HEK293 (cell line): ENCODE data around the gene RNU7-1.

Experiments
- CTCF ChIA-PET: fragments of 350-600 bp; formaldehyde crosslinking; extraction: SDS; loops from one replicate; lab custom pipeline; 2021; ENCODE audit warnings: antibody characterized with exemption; lab: Yijun Ruan, JAX
- POLR2A ChIA-PET: fragments of 300-600 bp; formaldehyde crosslinking; extraction: SDS; loops from one replicate; lab custom pipeline; 2020; ENCODE audit warnings: antibody characterized with exemption, inconsistent platforms; lab: Yijun Ruan, JAX
- H3K27ac ChIP-seq: fragments of 200-500 bp; sonication (Bioruptor generic); 2 replicates; pipeline ENCODE4 v1.5.1; 2014; ENCODE audit warnings: low read depth, low read length, control low read depth, inconsistent platforms; ENCODE audit errors: extremely low read depth
- H3K36me3 ChIP-seq, 2 experiments: fragments of 200-500 bp in 1 of 2; sonication (Bioruptor generic) in 1 of 2; 1 replicate in 1 of 2; 2 replicates in 1 of 2; pipeline ENCODE4 v1.5.1; 2014 to 2017; ENCODE audit warnings: inconsistent platforms in 2 of 2, low read length in 2 of 2; ENCODE audit not compliant: control insufficient read depth in 2 of 2, insufficient read depth in 1 of 2
- H3K4me1 ChIP-seq: fragments of 200-500 bp; sonication (Bioruptor generic); 2 replicates; pipeline ENCODE4 v1.5.1; 2014; ENCODE audit warnings: mild to moderate bottlenecking, low read length, inconsistent platforms; ENCODE audit not compliant: control insufficient read depth, insufficient read depth
- H3K4me3 ChIP-seq: 2 replicates; pipeline ENCODE4 v1.5.1; 2011; ENCODE audit warnings: low read depth, mild to moderate bottlenecking, control low read depth, low read length, moderate library complexity
- H3K9me3 ChIP-seq: fragments of 200-500 bp; sonication (Bioruptor generic); 2 replicates; pipeline ENCODE4 v1.5.1; 2014; ENCODE audit warnings: low read depth, low read length, inconsistent platforms; ENCODE audit not compliant: control insufficient read depth, insufficient read depth
- BCL11A ChIP-seq: fragments of 450-650 bp; formaldehyde crosslinking; IDR thresholded peaks from 2 replicates; pipeline ENCODE4 v1.5.1; 2016; ENCODE audit warnings: low read depth, missing biosample characterization, missing genetic modification characterization
- CTCF ChIP-seq: fragments of 450-650 bp; formaldehyde crosslinking; IDR thresholded peaks from 2 replicates; pipeline ENCODE4 v1.5.1; 2016; ENCODE audit warnings: missing biosample characterization, missing genetic modification characterization
- EGR2 ChIP-seq: fragments of 450-650 bp; formaldehyde crosslinking; IDR thresholded peaks from 2 replicates; pipeline ENCODE4 v1.5.1; 2016; ENCODE audit warnings: low read depth, missing biosample characterization, missing genetic modification characterization
- FEZF1 ChIP-seq: fragments of 450-650 bp; formaldehyde crosslinking; IDR thresholded peaks from 2 replicates; pipeline ENCODE4 v1.5.1; 2016; ENCODE audit warnings: missing biosample characterization, missing genetic modification characterization
- GLI2 ChIP-seq: fragments of 450-650 bp; formaldehyde crosslinking; IDR thresholded peaks from 2 replicates; pipeline ENCODE4; 2017; ENCODE audit warnings: missing biosample characterization, missing genetic modification characterization, low read depth, borderline replicate concordance
- GLIS1 ChIP-seq: fragments of 450-650 bp; formaldehyde crosslinking; IDR thresholded peaks from 2 replicates; pipeline ENCODE4 v1.5.1; 2016; ENCODE audit warnings: missing biosample characterization, missing genetic modification characterization
- GLIS2 ChIP-seq: fragments of 450-650 bp; formaldehyde crosslinking; IDR thresholded peaks from 2 replicates; pipeline ENCODE4 v1.5.1; 2016; ENCODE audit warnings: missing biosample characterization, missing genetic modification characterization
- KLF1 ChIP-seq: fragments of 450-650 bp; formaldehyde crosslinking; IDR thresholded peaks from 2 replicates; pipeline ENCODE4 v1.5.1; 2016; ENCODE audit warnings: missing biosample characterization, missing genetic modification characterization
- KLF9 ChIP-seq: fragments of 450-650 bp; formaldehyde crosslinking; IDR thresholded peaks from 2 replicates; pipeline ENCODE4 v1.5.1; 2016; ENCODE audit warnings: missing biosample characterization, missing genetic modification characterization, low read depth
- MZF1 ChIP-seq: fragments of 450-650 bp; formaldehyde crosslinking; IDR thresholded peaks from 2 replicates; pipeline ENCODE4 v1.5.1; 2017; ENCODE audit warnings: missing biosample characterization, missing genetic modification characterization, borderline replicate concordance
- SP3 ChIP-seq: fragments of 450-650 bp; formaldehyde crosslinking; IDR thresholded peaks from 2 replicates; pipeline ENCODE4 v1.5.1; 2016; ENCODE audit warnings: missing biosample characterization, missing genetic modification characterization
- YY2 ChIP-seq: fragments of 450-650 bp; formaldehyde crosslinking; IDR thresholded peaks from 2 replicates; pipeline ENCODE4 v1.5.1; 2016; ENCODE audit warnings: missing biosample characterization, missing genetic modification characterization
- ZBTB44 ChIP-seq: fragments of 450-650 bp; IDR thresholded peaks from 2 replicates; pipeline ENCODE4 v1.5.1; 2018; ENCODE audit warnings: missing biosample characterization, mild to moderate bottlenecking, missing genetic modification characterization
- ZFHX2 ChIP-seq: fragments of 450-650 bp; formaldehyde crosslinking; conservative IDR thresholded peaks from 2 replicates; pipeline ENCODE4 v1.5.1; 2016; ENCODE audit warnings: missing biosample characterization, missing genetic modification characterization
- ZNF138 ChIP-seq: fragments of 450-650 bp; formaldehyde crosslinking; IDR thresholded peaks from 2 replicates; pipeline ENCODE4 v1.5.1; 2016; ENCODE audit warnings: missing biosample characterization, missing genetic modification characterization, borderline replicate concordance
- ZNF202 ChIP-seq: fragments of 450-650 bp; formaldehyde crosslinking; IDR thresholded peaks from 2 replicates; pipeline ENCODE4 v1.5.1; 2016; ENCODE audit warnings: missing biosample characterization, missing genetic modification characterization, borderline replicate concordance
- ZNF266 ChIP-seq: fragments of 450-650 bp; formaldehyde crosslinking; IDR thresholded peaks from 2 replicates; pipeline ENCODE4 v1.5.1; 2016; ENCODE audit warnings: missing biosample characterization, missing genetic modification characterization, low read depth
- ZNF341 ChIP-seq: fragments of 450-650 bp; formaldehyde crosslinking; IDR thresholded peaks from 2 replicates; pipeline ENCODE4; 2016; ENCODE audit warnings: low read depth, missing biosample characterization, missing genetic modification characterization
- ZNF350 ChIP-seq: fragments of 450-650 bp; formaldehyde crosslinking; IDR thresholded peaks from 2 replicates; pipeline ENCODE4 v1.5.0; 2017; ENCODE audit warnings: missing biosample characterization, mild to moderate bottlenecking, missing genetic modification characterization
- ZNF366 ChIP-seq: fragments of 450-650 bp; formaldehyde crosslinking; conservative IDR thresholded peaks from 2 replicates; pipeline ENCODE4 v1.5.1; 2016; ENCODE audit warnings: missing biosample characterization, missing genetic modification characterization
- ZNF501 ChIP-seq: fragments of 450-650 bp; formaldehyde crosslinking; IDR thresholded peaks from 2 replicates; pipeline ENCODE4 v1.5.1; 2016; ENCODE audit warnings: missing biosample characterization, missing genetic modification characterization
- ZNF510 ChIP-seq: fragments of 450-650 bp; formaldehyde crosslinking; IDR thresholded peaks from 2 replicates; pipeline ENCODE4 v1.5.1; 2018; ENCODE audit warnings: mild to moderate bottlenecking, missing genetic modification characterization, missing biosample characterization; ENCODE audit not compliant: insufficient replicate concordance
- ZNF514 ChIP-seq: fragments of 450-650 bp; formaldehyde crosslinking; IDR thresholded peaks from 2 replicates; pipeline ENCODE4 v1.5.1; 2016; ENCODE audit warnings: missing biosample characterization, missing genetic modification characterization
- ZNF549 ChIP-seq: fragments of 450-650 bp; IDR thresholded peaks from 2 replicates; pipeline ENCODE4 v1.5.1; 2018; ENCODE audit warnings: missing biosample characterization, missing genetic modification characterization, mild to moderate bottlenecking, inconsistent platforms, moderate library complexity
- ZNF707 ChIP-seq: fragments of 450-650 bp; formaldehyde crosslinking; IDR thresholded peaks from 2 replicates; pipeline ENCODE4 v1.5.1; 2016; ENCODE audit warnings: missing biosample characterization, missing genetic modification characterization
- ZNF747 ChIP-seq: fragments of 450-650 bp; formaldehyde crosslinking; IDR thresholded peaks from 2 replicates; pipeline ENCODE4 v1.5.1; 2016; ENCODE audit warnings: missing biosample characterization, missing genetic modification characterization
- ZNF76 ChIP-seq: fragments of 450-650 bp; formaldehyde crosslinking; IDR thresholded peaks from 2 replicates; pipeline ENCODE4; 2016; ENCODE audit warnings: low read depth, missing biosample characterization, missing genetic modification characterization, borderline replicate concordance
- ZNF785 ChIP-seq: fragments of 450-650 bp; formaldehyde crosslinking; IDR thresholded peaks from 2 replicates; pipeline ENCODE4 v1.5.1; 2016; ENCODE audit warnings: missing biosample characterization, missing genetic modification characterization
- TF ChIP-seq, protein P1 (sequence below): fragments of 450-650 bp; formaldehyde crosslinking; IDR thresholded peaks from 2 replicates; pipeline ENCODE4 v1.5.1; 2017; ENCODE audit warnings: missing biosample characterization, missing genetic modification characterization
- TF ChIP-seq, protein P2 (sequence below): fragments of 450-650 bp; formaldehyde crosslinking; IDR thresholded peaks from 2 replicates; pipeline ENCODE4 v1.5.1; 2016; ENCODE audit warnings: missing biosample characterization, missing genetic modification characterization

The RNU7-1 gene

GRCh38 chr12:6914947-6915788 lies 28.4 kb upstream of the RNU7-1 start:
- peaks cover 7% of the 10 kb centered on the region for H3K4me1 ChIP-seq
- TF ChIP-seq ZNF514 (no peak), GLI2 (tag by site-specific recombination) (no peak), ZNF341 (tag by site-specific recombination) (peak; percentile 73), ZNF747 (tag by site-specific recombination) (no peak), ZNF366 (tag by site-specific recombination) (peak; percentile 60; the same call in 1 of the 2 replicates), ZNF510 (no peak), KLF1 (tag by site-specific recombination) (peak; percentile 58), ZNF785 (no peak), ZNF76 (tag by site-specific recombination) (peak; percentile 28; the same call in 1 of the 2 replicates), BCL11A (tag by site-specific recombination) (no peak), CTCF (tag by site-specific recombination) (peak; percentile 5; the same call in 1 of the 2 replicates), MZF1 (peak; percentile 76), ZNF549 (tag by site-specific recombination) (no peak), ZNF266 (tag by site-specific recombination) (0 out of 2 replicates have a peak, but pooled peaks have one; percentile 7), YY2 (no peak), ZNF707 (tag by site-specific recombination) (no peak), ZNF202 (tag by site-specific recombination) (no peak), GLIS1 (tag by site-specific recombination) (peak; percentile 62; the same call in 1 of the 2 replicates), ZBTB44 (no peak), GLIS2 (tag by site-specific recombination) (peak; percentile 67), ZFHX2 (peak; percentile 43), EGR2 (tag by site-specific recombination) (peak; percentile 52), SP3 (peak; percentile 76), KLF9 (tag by site-specific recombination) (0 out of 2 replicates have a peak, but pooled peaks have one; percentile 37), FEZF1 (no peak), ZNF501 (tag by site-specific recombination) (peak; percentile 3; the same call in 1 of the 2 replicates), ZNF350 (tag by site-specific recombination) (no peak), ZNF138 (tag by site-specific recombination) (no peak)
- TF ChIP-seq, protein P1, sequence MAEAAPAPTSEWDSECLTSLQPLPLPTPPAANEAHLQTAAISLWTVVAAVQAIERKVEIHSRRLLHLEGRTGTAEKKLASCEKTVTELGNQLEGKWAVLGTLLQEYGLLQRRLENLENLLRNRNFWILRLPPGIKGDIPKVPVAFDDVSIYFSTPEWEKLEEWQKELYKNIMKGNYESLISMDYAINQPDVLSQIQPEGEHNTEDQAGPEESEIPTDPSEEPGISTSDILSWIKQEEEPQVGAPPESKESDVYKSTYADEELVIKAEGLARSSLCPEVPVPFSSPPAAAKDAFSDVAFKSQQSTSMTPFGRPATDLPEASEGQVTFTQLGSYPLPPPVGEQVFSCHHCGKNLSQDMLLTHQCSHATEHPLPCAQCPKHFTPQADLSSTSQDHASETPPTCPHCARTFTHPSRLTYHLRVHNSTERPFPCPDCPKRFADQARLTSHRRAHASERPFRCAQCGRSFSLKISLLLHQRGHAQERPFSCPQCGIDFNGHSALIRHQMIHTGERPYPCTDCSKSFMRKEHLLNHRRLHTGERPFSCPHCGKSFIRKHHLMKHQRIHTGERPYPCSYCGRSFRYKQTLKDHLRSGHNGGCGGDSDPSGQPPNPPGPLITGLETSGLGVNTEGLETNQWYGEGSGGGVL (tag by site-specific recombination), result peak; percentile 61
- TF ChIP-seq, protein P2, sequence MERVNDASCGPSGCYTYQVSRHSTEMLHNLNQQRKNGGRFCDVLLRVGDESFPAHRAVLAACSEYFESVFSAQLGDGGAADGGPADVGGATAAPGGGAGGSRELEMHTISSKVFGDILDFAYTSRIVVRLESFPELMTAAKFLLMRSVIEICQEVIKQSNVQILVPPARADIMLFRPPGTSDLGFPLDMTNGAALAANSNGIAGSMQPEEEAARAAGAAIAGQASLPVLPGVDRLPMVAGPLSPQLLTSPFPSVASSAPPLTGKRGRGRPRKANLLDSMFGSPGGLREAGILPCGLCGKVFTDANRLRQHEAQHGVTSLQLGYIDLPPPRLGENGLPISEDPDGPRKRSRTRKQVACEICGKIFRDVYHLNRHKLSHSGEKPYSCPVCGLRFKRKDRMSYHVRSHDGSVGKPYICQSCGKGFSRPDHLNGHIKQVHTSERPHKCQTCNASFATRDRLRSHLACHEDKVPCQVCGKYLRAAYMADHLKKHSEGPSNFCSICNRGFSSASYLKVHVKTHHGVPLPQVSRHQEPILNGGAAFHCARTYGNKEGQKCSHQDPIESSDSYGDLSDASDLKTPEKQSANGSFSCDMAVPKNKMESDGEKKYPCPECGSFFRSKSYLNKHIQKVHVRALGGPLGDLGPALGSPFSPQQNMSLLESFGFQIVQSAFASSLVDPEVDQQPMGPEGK (tag by site-specific recombination), result peak; percentile 58

More at GRCh38 chr12:6914947-6915788, 28.4 kb upstream of the RNU7-1 start:
- H3K9me3 ChIP-seq, result no peaks in the 10 kb centered on the region
- ChIA-PET POLR2A (interaction anchor here (0.6 to 1.7 kb wide), 8 partner anchors 8 to 283 kb away, joined by 3 to 8 read pairs (median 4); partner anchors contain the start of genes C12orf57, RNU7-1 and SPSB2), CTCF (no interaction called here)
- peak overlapping the region; percentile 60 for H3K4me3 ChIP-seq
- peaks cover 9 to 36% of the 10 kb centered on the region in 2 experiments; a peak in 2 of 3 replicates for H3K36me3 ChIP-seq
- H3K27ac ChIP-seq, result peak overlapping the region; percentile 51; the same call in 1 of the 2 replicates
